Forelimb muscle (tissue), 1 donor: ENCODE results near the gene TMPRSS13. TPM values are rescaled to one million over a fixed set of nuclear protein-coding genes. Genes with fewer than 3 reads are reported as not detected.

Experiments
- DNase-seq: peaks from one replicate; pipeline ENCODE4 v3.0.0-alpha.2; 2013; ENCODE audit warnings: low read depth
- polyA plus RNA-seq: library from polyadenylated mRNA; unstranded; fragments of 120-200 nt; gene quantifications from one replicate; pipeline ENCODE4 v1.2.1, GENCODE V29; 2013; ENCODE audit not compliant: insufficient read length

The TMPRSS13 gene
- polyA plus RNA-seq, 1 donor = 0.19 TPM

- no peak for DNase-seq
Observed at GRCh38 chr11:117898059-117898458, 31.1 kb downstream of the TMPRSS13 start.

- no peak for DNase-seq
Observed at GRCh38 chr11:117892651-117893050, 36.6 kb downstream of the TMPRSS13 start.

- no peak for DNase-seq
Observed at GRCh38 chr11:117891362-117891761, 37.8 kb downstream of the TMPRSS13 start.

DNA sequence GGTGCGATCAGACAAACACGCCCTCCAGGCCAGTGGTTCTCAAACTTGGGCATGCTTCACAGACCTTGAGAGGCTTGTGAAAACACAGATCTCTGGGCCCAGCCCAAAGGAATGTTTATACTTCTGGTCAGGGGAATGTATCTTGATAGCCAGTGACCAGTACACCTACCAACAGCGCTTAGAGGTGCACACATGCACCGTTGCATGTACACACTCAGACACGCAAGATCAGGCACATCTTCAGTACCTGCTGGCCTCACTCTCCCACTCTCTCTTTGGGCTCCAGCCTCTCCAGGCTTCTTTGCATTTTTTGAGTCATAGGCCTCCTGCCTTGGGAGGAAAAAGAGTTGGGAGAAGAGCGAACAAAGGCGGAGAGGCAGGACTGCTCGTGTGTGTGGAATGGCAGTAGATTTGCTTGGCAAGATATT is 41.0 kb downstream of the TMPRSS13 start:
- DNase-seq = no peak

DNA sequence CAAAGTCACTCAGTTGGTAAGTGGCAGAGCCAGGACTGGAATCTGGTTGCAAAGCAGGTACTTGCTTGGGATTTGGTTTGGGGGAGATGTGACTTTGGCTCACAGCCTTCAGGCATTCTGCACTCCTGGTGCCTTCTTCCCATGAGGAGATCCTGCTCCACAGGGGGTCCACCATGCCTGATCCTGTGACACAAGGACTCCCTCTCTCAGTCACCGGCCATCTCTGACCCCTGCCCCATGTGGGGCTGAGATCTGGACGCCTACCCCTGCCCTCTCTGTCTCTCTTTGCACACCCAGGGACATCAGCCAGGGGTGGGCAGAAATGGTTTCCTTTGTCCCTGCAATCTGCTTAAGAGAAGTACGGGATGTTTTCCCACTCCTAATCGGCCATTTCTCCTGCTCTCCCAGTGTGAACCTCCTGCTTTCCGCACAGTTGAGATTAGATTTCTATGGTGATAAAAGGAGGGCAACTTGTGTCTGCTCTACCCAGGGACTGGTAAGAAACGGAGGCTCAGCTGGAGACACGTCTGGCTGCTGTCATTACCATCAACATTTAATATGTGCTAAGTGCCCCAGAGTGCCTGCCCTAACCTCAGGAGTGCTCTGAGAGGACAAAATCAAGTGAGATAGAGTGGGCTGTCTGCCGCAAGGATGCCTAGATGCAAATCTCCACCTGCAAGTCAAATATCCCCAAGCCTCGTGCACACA is 41.6 kb downstream of the TMPRSS13 start:
- no peak for DNase-seq

GRCh38 chr11:117885777-117886176 is 43.4 kb downstream of the TMPRSS13 start:
- peak; percentile 82 for DNase-seq

GRCh38 chr11:117884994-117885393 is 44.2 kb downstream of the TMPRSS13 start:
- DNase-seq = no peak

GRCh38 chr11:117883063-117883462 is 46.1 kb downstream of the TMPRSS13 start:
- DNase-seq = no peak

- no peak for DNase-seq
Observed at GRCh38 chr11:117882311-117882905, 46.8 kb downstream of the TMPRSS13 start.

DNA sequence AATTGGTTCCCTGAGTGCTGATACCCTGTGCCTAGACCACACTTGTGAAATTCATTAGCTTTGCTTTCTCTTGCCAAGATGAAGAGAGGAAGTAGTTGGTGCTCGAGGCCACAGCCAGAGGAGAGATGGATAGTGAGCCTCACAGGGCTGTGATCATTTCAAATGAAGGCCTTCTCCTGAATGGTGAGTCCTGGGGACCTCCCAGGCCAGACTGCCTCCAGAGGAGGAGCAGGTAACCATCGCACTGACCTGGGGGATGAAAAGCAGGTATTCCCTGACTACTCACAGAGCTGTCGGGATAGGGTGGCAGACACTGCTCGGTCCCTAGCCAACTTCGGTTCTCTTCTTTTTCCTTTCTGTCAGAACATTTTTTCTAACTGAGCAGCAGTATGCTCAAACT is 48.0 kb downstream of the TMPRSS13 start:
- no peak for DNase-seq

GRCh38 chr11:117879516-117880480 is 49.4 kb downstream of the TMPRSS13 start:
- DNase-seq = no peak

GRCh38 chr11:117878939-117879475 is 50.2 kb downstream of the TMPRSS13 start:
- DNase-seq = no peak

DNA sequence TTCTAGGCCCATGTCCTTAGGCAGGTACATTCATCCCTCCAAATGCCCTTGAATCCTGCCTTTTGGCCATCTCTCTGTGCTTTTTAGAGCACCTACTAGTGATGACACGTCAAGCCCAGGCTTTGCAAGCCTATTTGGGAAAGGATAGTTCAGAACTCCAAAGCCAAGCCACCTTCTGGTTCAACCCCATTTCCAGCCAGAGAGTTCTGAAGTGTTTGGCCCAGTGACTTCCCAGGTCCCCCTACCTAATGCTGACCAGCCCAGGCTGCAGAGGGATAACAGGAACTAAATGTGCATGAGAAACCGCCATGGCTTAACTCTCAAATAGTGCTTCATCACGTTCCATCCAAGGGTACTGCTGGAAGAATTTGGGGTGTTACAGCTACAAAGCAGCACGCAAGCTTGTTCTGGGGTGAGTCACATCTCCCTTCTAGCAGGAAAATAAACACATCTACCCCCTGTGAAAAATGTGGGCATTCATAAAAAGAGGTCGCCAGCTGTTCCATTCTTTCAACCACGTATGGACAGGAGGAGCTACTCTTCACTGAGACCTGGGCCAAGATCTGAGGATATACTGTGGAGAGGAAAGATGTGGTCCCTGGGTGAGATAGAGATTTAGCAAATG is 50.8 kb downstream of the TMPRSS13 start:
- DNase-seq = no peak

GRCh38 chr11:117877120-117877784 is 52.0 kb downstream of the TMPRSS13 start:
- no peak for DNase-seq

DNA sequence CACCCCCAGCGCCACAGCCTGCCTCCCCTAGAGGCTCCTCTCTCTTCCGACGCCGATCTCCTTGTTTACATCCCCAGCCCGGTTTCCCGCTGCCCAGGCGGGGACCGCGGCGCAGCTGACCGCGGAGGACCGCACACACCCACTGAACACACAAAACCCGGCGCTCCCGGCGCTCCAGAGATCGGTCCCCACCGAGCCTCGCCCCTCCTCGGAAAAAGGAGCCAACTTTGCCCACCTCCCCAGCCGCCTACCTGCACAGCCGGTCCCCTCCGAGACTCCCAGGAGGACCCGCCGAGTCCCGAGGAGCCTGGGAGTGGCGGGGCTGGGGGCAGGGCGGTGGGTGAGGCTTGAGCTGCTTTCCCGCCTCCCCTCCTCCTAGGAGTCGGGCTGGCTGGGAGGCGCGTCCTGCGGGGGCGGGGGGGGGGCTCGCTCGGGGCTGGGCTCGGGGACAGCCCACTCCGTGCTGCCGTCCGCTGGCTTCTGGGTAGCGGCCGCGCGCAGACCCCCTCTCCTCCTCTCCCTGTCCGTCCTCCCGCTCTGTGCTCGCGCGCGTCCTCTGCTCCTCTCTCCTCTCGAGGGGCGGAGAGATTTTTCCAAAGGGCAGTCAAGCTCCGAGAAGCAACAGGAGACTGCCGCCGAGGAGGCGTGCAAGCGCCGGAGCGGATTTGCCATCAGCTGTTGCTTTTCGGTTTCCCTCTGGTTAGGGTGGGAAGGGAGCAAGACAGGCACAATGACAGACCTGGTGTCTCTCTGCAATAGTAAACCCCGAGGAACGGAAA is 52.7 kb downstream of the TMPRSS13 start, which contains the start of gene FXYD6:
Gene FXYD6, minus strand, starts transcription at position 318 of the 779 bp plus-strand sequence. CDS start 33,882 bp downstream, outside the sequence.
- DNase-seq = peak; percentile 53

- DNase-seq = no peak
Observed at GRCh38 chr11:117876059-117876340, 53.2 kb downstream of the TMPRSS13 start.

- no peak for DNase-seq
Observed at GRCh38 chr11:117875382-117876058, 53.7 kb downstream of the TMPRSS13 start.

GRCh38 chr11:117874910-117875381 is 54.3 kb downstream of the TMPRSS13 start:
- DNase-seq = no peak

GRCh38 chr11:117874253-117874909 is 54.8 kb downstream of the TMPRSS13 start:
- DNase-seq = no peak
